OCI-LY1 (cell line): ENCODE results near the gene NPLOC4.

Experiments
- EZH2 ChIP-seq: fragments of 200-600 bp; sonication (generic), shearing (Covaris generic); IDR thresholded peaks from 2 replicates; pipeline ENCODE4 v1.8.0; 2017; ENCODE audit warnings: borderline replicate concordance, mixed run types, mild to moderate bottlenecking, antibody characterized with exemption, low read length, moderate library complexity, mixed read lengths
- TF ChIP-seq, protein P1 (sequence below): fragments of 200-600 bp; sonication (generic), shearing (Covaris generic); IDR thresholded peaks from 2 replicates; pipeline ENCODE4 v1.5.1; 2017; ENCODE audit warnings: mild to moderate bottlenecking, antibody characterized with exemption, low read length, moderate library complexity, mixed read lengths

DNA sequence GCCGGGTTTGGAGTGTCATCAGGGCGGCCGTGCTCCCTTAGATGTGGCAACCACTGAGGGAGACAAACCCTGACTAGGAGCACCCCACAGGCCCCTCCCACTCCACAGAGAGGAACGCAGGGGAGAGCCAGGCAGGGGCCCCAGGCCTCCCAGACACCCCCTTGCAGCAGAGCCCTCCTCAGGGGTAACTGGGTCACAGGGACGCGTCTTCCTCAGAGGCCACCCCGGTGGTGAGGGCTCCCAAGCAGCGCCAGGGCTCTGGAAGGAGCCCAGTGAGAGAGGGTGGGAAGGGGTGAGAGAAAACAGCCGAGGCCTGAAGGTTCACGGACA lies 97.4 kb downstream of the NPLOC4 start:
- TF ChIP-seq, protein P1, sequence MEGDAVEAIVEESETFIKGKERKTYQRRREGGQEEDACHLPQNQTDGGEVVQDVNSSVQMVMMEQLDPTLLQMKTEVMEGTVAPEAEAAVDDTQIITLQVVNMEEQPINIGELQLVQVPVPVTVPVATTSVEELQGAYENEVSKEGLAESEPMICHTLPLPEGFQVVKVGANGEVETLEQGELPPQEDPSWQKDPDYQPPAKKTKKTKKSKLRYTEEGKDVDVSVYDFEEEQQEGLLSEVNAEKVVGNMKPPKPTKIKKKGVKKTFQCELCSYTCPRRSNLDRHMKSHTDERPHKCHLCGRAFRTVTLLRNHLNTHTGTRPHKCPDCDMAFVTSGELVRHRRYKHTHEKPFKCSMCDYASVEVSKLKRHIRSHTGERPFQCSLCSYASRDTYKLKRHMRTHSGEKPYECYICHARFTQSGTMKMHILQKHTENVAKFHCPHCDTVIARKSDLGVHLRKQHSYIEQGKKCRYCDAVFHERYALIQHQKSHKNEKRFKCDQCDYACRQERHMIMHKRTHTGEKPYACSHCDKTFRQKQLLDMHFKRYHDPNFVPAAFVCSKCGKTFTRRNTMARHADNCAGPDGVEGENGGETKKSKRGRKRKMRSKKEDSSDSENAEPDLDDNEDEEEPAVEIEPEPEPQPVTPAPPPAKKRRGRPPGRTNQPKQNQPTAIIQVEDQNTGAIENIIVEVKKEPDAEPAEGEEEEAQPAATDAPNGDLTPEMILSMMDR, result no peak
- TF ChIP-seq EZH2, result no peak
